A549 (cell line): ENCODE data around the gene NUAK2. TPM values are rescaled to one million over a fixed set of nuclear protein-coding genes. Genes with fewer than 3 reads are reported as not detected.

ENCODE experiments used
- ATAC-seq, 2 experiments: fragments of 200-7000 bp in 1 of 2; fragments of >200 bp in 1 of 2; cut with Nextera tagmentation in 1 of 2; cut with Tn5 transposase in 1 of 2; 3 replicates each; pipeline versions ENCODE4 v1.8.0 to v1.9.1; 2018 to 2020; ENCODE audit warnings: mild to moderate bottlenecking in 1 of 2, moderate library complexity in 1 of 2
- CTCF ChIA-PET: fragments of 300-600 bp; sonication (Branson Sonifier 250); formaldehyde crosslinking; extraction: SDS; loops from one replicate; lab custom pipeline; 2021; ENCODE audit warnings: antibody characterized with exemption, inconsistent platforms; lab: Yijun Ruan, JAX
- POLR2A ChIA-PET: fragments of 350-600 bp; formaldehyde crosslinking; extraction: SDS; loops from one replicate; lab custom pipeline; 2021; ENCODE audit warnings: antibody characterized with exemption, inconsistent platforms; lab: Yijun Ruan, JAX
- DNase-seq, 2 experiments: peaks; one replicate each; pipeline versions ENCODE4 v3.0.0 to v3.0.0-alpha.2; 2011 to 2016; ENCODE audit warnings: low read depth in 1 of 2, low spot score in 1 of 2
- FAIRE-seq: peaks from 2 replicates; lab custom pipeline; 2011; peaks lifted over from hg19 to GRCh38; lab: Jason Lieb, UNC
- H3K27ac ChIP-seq, 2 experiments: fragments of >200 bp; sonication (Bioruptor Twin); formaldehyde crosslinking; 3 replicates each; pipeline ENCODE4 v1.5.1; 2016 to 2017
- H3K4me1 ChIP-seq: fragments of >200 bp; sonication (Bioruptor Twin); formaldehyde crosslinking; 3 replicates; pipeline ENCODE4 v1.6.1; 2016
- H3K4me2 ChIP-seq: fragments of >200 bp; sonication (Bioruptor Twin); formaldehyde crosslinking; 3 replicates; pipeline ENCODE4 v1.6.1; 2016
- H3K4me3 ChIP-seq: fragments of >200 bp; sonication (Bioruptor Twin); formaldehyde crosslinking; 3 replicates; pipeline ENCODE4 v1.5.1; 2016
- H3K9me3 ChIP-seq: fragments of >200 bp; sonication (Bioruptor Twin); formaldehyde crosslinking; 3 replicates; pipeline ENCODE4 v1.6.1; 2016
- CHD2 ChIP-seq: fragments of 150-350 bp; IDR thresholded peaks from 2 replicates; pipeline ENCODE4 v1.6.1; 2014; ENCODE audit warnings: low read length; ENCODE audit not compliant: partially characterized antibody
- CTCF ChIP-seq: fragments of >200 bp; sonication (Bioruptor Twin); formaldehyde crosslinking; IDR thresholded peaks from 3 replicates; pipeline ENCODE4 v1.5.1; 2016
- EHF ChIP-seq: fragments of 250-450 bp; sonication (Bioruptor Pico); IDR thresholded peaks from 2 replicates; pipeline ENCODE4 v1.5.0; 2020; ENCODE audit warnings: mild to moderate bottlenecking
- ESRRA ChIP-seq: fragments of 150-350 bp; IDR thresholded peaks from 2 replicates; pipeline ENCODE4 v1.6.1; 2014; ENCODE audit warnings: mild to moderate bottlenecking, low read length, borderline replicate concordance
- GATA3 ChIP-seq: IDR thresholded peaks from 2 replicates; pipeline ENCODE4 v1.6.1; 2012; ENCODE audit warnings: borderline replicate concordance
- HEYL ChIP-seq: fragments of 250-450 bp; sonication (Bioruptor Pico); IDR thresholded peaks from 2 replicates; pipeline ENCODE4 v1.8.0; 2021; ENCODE audit warnings: mild to moderate bottlenecking, moderate library complexity
- JUN ChIP-seq, 2 experiments: fragments of >200 bp; sonication (Bioruptor Twin); formaldehyde crosslinking; IDR thresholded peaks; 2 replicates in 1 of 2; 3 replicates in 1 of 2; pipeline ENCODE4 v1.6.1; 2016 to 2017
- JUNB ChIP-seq: fragments of >200 bp; sonication (Bioruptor Twin); formaldehyde crosslinking; IDR thresholded peaks from 2 replicates; pipeline ENCODE4 v1.6.1; 2016
- MAFK ChIP-seq: fragments of 450-650 bp; IDR thresholded peaks from 2 replicates; pipeline ENCODE4 v1.6.1; 2014; ENCODE audit not compliant: partially characterized antibody
- MAX ChIP-seq: IDR thresholded peaks from 2 replicates; pipeline ENCODE4 v1.6.1; 2012
- MYC ChIP-seq: IDR thresholded peaks from 2 replicates; pipeline ENCODE4 v1.6.1; 2012; ENCODE audit warnings: mild to moderate bottlenecking, inconsistent platforms, low read length, improper control_type of control experiment, borderline replicate concordance
- NR3C1 ChIP-seq: fragments of >200 bp; sonication (Bioruptor Twin); formaldehyde crosslinking; IDR thresholded peaks from 3 replicates; pipeline ENCODE4 v1.6.1; 2017
- PBX3 ChIP-seq: IDR thresholded peaks from 2 replicates; pipeline ENCODE4 v1.6.1; 2012
- PHF8 ChIP-seq: fragments of 200-600 bp; sonication (generic); IDR thresholded peaks from 2 replicates; pipeline ENCODE4 v1.6.1; 2016; ENCODE audit warnings: low read depth, mild to moderate bottlenecking, antibody characterized with exemption, moderate library complexity, borderline replicate concordance
- RAD21 ChIP-seq, 2 experiments: fragments of >200 bp in 1 of 2; sonication (Bioruptor Twin) in 1 of 2; formaldehyde crosslinking in 1 of 2; IDR thresholded peaks in 1 of 2; conservative IDR thresholded peaks in 1 of 2; 2 replicates in 1 of 2; 3 replicates in 1 of 2; pipeline ENCODE4 v1.6.1; 2012 to 2018; ENCODE audit warnings: inconsistent platforms in 1 of 2
- RCOR1 ChIP-seq: fragments of 150-350 bp; IDR thresholded peaks from 2 replicates; pipeline ENCODE4 v1.6.1; 2014; ENCODE audit warnings: antibody characterized with exemption, low read length, low read depth
- RNF2 ChIP-seq: fragments of 200-600 bp; sonication (generic); IDR thresholded peaks from 2 replicates; pipeline ENCODE4 v1.6.1; 2016; ENCODE audit warnings: low read depth, mild to moderate bottlenecking, antibody characterized with exemption, moderate library complexity, borderline replicate concordance
- SMC3 ChIP-seq: fragments of >200 bp; sonication (Bioruptor Twin); formaldehyde crosslinking; IDR thresholded peaks from 3 replicates; pipeline ENCODE4 v1.6.1; 2018; ENCODE audit warnings: inconsistent platforms
- ZC3H11A ChIP-seq: fragments of 450-650 bp; IDR thresholded peaks from 2 replicates; pipeline ENCODE4 v1.6.1; 2014; ENCODE audit warnings: antibody characterized with exemption, mild to moderate bottlenecking
- WGBS: methylation state at CpG from one replicate; pipeline ENCODE4 v1.1.6; 2017; ENCODE audit errors: missing lambda C conversion rate; 5-methylcytosine and 5-hydroxymethylcytosine counted together
- polyA plus RNA-seq, 4 experiments: library from polyadenylated mRNA; depleted of rRNA in 3 of 4; stranded (reverse); fragments of >200 nt; fragmentation: RNase III in 1 of 4; extraction: RNeasy Plus Mini Kit Qiagen cat#74134 plus additional on column Dnase treatment in 1 of 4; gene quantifications; 2 replicates in 3 of 4; 3 replicates in 1 of 4; pipeline ENCODE4 v1.2.3, GENCODE V29; 2011 to 2017

The NUAK2 gene
- polyA plus RNA-seq, 2 of the 4 experiments (the other 2 are of a cell fraction) = 29.7 to 37.8 TPM

GRCh38 chr1:205318231-205318991 is 3.1 kb downstream of the NUAK2 start:
- H3K4me3 ChIP-seq = peak overlapping the region; percentile 95
- WGBS = 2% methylated on average over 6 of the region's 6 CpGs
- POLR2A ChIA-PET = interaction anchor here (0.7 to 1.9 kb wide), 6 partner anchors 12 to 45 kb away, joined by 6 to 14 read pairs (median 8); no protein-coding TSS in a partner anchor
- CTCF ChIA-PET = interaction anchor here (1.0 to 89.2 kb wide), 5 partner anchors 7 to 340 kb away, joined by 3 to 3627 read pairs (median 3); partner anchors contain the start of genes KLHDC8A and NUAK2
- no peaks in the 10 kb centered on the region for H3K9me3 ChIP-seq
- peak overlapping the region; percentile 96 to 99 for H3K27ac ChIP-seq
- peaks cover 53% of the 10 kb centered on the region for H3K4me1 ChIP-seq
- peak in 1 of 2 experiments; percentile 16; a peak in 3 of 6 replicates for ATAC-seq
- peak overlapping the region; percentile 99 for H3K4me2 ChIP-seq
- peak in 1 of 2 experiments; percentile 69 for DNase-seq
- TF ChIP-seq MAFK (no peak), NR3C1 (no peak), EHF (CRISPR knock-in tag) (no peak), ESRRA (no peak), RCOR1 (no peak), RNF2 (no peak), MYC (no peak), CHD2 (no peak), JUNB (no peak), PHF8 (no peak)
- TF ChIP-seq, all 56 proteins: peak for 0
- no peak for FAIRE-seq

GRCh38 chr1:205317311-205317917 is 4.1 kb downstream of the NUAK2 start:
- no peak for FAIRE-seq
- Histone ChIP-seq H3K9me3 (no peaks in the 10 kb centered on the region), H3K27ac (peak overlapping the region; percentile 96 to 99), H3K4me3 (peak overlapping the region; percentile 95), H3K4me2 (peak overlapping the region; percentile 99), H3K4me1 (peaks cover 63% of the 10 kb centered on the region)
- 0% methylated on average over 7 of the region's 7 CpGs for WGBS
- peak in 1 of 2 experiments; percentile 82 for DNase-seq
- POLR2A ChIA-PET = interaction anchor here (1.0 to 1.9 kb wide), 6 partner anchors 14 to 44 kb away, joined by 3 to 14 read pairs (median 6); no protein-coding TSS in a partner anchor
- TF ChIP-seq JUN (IDR thresholded peaks at IDR 0.05) = peak in 1 of 2 experiments; percentile 61; a peak in 2 of 5 replicates
- no peak for TF ChIP-seq PBX3
- TF ChIP-seq SMC3 = peak; percentile 43
- no peak; the same call in 1 of the 3 replicates for TF ChIP-seq CTCF
- no peak for TF ChIP-seq EHF (CRISPR knock-in tag)
- TF ChIP-seq RCOR1 = no peak
- TF ChIP-seq HEYL (CRISPR knock-in tag) = no peak
- TF ChIP-seq ZC3H11A = no peak
- no peak for TF ChIP-seq CHD2
- peak; percentile 21 to 38; a peak in 2 of 5 replicates for TF ChIP-seq RAD21 (conservative IDR thresholded peaks at IDR 0.05 in 1 of 2, IDR thresholded peaks at IDR 0.05 in 1 of 2)
- TF ChIP-seq GATA3 = peak; percentile 50
- peak; percentile 45 for TF ChIP-seq MAX
- ATAC-seq = peak; percentile 26
- CTCF ChIA-PET = interaction anchor here (1.0 to 89.2 kb wide), 5 partner anchors 8 to 341 kb away, joined by 3 to 3627 read pairs (median 6); partner anchors contain the start of genes KLHDC8A and NUAK2
